HG02885 (cell line): ENCODE data around the gene JOSD1.

Source experiments
- ATAC-seq: cut with Tn5 transposase; IDR thresholded peaks from one replicate; pipeline ENCODE4 v1.9.1; 2021; ENCODE audit warnings: mild to moderate bottlenecking; ENCODE audit not compliant: unreplicated experiment, poor library complexity

Gene JOSD1

GRCh38 chr22:38733724-38734381 is 33.1 kb upstream of the JOSD1 start:
- ATAC-seq = no peak

DNA sequence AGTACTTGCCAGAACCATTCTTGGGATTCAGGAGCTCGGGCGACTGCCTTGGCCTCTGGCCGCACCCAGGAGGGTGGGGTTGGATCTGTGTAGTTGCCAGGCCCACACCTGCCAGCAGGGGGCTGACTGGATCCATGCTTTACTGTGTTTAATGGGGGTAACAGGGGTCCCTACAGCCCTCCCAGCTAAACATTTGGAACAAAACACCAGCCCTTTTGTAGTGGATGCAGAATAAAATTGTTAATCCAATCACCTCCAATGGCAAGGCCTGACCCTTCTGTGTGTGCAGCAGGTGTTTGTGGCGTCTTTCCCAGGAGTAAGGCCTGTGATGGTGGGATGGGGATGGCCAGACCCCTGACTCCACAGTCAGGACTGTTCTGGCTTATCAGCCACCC is 32.6 kb upstream of the JOSD1 start:
- ATAC-seq = no peak

GRCh38 chr22:38732251-38732815 is 31.6 kb upstream of the JOSD1 start:
- ATAC-seq = no peak

DNA sequence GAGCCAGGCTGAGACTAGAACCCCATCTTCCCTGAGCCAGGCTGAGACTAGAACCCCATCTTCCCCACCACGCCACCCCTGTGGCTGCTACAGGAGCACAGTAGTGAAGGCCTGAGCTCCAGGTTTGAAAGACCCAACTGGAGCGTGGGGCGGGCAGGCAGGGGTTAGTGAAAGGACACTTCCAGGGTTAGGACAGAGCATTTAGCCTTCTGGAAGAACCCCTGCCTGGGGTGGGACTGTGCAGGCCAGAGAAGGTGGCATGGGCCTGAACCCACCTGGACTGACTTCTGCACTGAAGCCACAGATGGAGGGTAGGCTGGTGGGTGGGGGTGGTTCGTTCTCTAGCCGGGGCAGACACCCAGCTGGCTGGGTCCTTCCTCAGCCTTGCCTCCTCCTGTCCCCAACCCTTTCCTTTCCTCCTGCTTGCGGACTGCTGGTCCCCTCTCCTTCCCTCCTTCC is 31.0 kb upstream of the JOSD1 start:
- no peak for ATAC-seq

- ATAC-seq = no peak
Measured at GRCh38 chr22:38730411-38730871, 29.7 kb upstream of the JOSD1 start.

DNA sequence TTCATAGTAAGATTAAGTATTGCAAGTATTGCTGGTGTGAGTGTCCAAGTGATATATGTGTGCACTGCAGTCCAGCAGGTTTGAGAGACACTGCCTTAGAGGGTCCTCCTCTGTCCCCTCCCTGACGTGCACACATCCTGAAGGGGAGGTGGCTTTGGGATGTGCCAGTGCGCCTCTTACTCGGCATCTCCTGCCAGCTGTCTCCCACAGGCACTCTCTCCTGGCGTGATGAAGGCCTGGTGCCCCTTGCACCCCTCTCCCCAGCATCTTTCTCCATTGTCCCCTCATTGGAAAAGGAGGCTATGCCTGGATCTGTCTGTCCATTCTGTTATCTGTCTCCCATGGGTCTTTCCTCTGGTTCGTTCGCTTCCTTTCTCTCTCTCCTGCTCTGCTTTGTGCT is 29.2 kb upstream of the JOSD1 start:
- no peak for ATAC-seq

- no peak for ATAC-seq
Measured at GRCh38 chr22:38728871-38729796, 28.4 kb upstream of the JOSD1 start.

- no peak for ATAC-seq
Measured at GRCh38 chr22:38727530-38728451, 27.0 kb upstream of the JOSD1 start.

GRCh38 chr22:38727123-38727522 is 26.4 kb upstream of the JOSD1 start:
- no peak for ATAC-seq

DNA sequence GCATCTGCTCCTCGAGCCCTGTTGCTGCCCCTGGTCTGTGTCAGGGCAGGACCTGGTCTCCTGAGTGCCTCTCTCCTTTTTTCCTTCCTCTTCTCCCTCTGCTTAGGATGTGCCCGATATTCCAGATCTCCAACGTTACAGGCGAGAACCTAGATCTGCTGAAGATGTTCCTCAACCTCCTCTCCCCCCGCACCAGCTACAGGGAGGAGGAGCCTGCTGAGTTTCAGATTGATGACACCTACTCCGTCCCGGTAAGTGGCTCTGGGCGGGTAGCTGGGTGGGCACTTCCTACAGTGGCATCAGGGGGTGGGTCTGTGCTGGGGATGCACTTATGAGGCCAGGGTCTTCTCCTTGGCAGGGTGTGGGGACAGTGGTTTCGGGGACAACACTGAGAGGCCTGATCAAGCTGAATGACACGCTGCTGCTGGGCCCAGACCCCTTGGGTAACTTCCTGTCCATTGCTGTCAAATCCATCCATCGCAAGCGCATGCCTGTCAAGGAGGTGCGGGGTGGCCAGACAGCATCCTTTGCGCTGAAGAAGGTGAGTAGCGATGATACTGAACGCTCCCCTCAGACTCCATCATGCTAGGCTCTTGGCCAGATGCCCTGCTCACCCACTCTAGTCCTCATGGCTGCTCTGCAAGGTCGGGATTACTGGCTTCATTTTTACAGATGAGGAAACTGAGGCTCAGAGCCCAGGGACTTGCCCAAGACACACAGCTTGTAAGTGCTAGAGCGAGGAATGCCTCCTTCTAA is 25.3 kb upstream of the JOSD1 start:
- ATAC-seq = no peak

DNA sequence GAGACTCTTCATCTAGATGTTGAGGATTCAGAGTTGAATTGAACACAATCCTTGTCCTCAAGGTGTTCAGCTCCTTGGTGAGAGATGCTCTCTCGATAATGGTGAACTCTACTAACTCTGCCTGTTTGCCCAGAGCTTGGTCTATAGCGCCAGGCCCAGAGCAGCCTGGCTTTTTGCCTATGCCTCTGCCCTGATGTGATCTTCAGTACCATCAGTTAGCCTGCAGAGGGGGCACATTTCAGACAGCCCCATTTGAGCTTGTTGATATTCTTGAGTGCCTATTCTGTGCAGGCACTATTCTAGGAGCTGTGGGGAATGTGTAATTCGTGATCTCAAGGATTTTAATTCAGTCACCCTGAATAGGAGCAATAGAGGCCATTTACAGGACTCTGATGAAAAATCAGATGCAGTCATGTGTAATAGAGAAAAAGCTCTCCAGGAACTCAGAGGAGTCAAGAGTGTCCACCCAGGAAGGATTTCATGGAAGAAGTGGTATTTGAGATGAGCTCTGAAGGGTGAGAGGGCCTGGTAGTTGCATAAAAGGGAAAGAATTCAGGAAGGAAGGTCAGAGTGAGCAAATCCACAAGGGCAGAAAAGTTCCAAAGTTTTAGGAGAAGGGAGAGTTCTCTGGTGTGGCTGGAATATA is 24.3 kb upstream of the JOSD1 start:
- ATAC-seq = no peak

DNA sequence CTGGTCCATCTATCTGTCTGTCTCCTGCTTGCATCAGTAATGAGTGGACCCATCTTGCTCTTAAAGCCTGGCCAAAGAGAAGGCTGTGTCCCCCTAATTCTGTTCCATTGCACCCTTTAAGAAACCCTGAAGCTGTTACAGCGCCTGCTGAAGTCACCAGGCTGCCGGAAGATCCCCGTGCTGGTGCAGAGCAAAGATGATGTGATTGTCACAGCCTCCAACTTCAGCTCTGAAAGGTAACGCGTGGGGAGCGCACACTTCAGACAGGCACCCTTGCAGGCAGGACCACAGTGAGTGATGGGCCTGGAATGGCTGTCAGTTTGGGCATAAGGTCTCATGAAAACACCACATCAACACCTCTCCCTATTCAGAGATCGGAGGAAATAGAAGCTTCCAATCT is 23.4 kb upstream of the JOSD1 start:
- ATAC-seq = no peak

GRCh38 chr22:38721551-38721950 is 20.8 kb upstream of the JOSD1 start:
- ATAC-seq = no peak

DNA sequence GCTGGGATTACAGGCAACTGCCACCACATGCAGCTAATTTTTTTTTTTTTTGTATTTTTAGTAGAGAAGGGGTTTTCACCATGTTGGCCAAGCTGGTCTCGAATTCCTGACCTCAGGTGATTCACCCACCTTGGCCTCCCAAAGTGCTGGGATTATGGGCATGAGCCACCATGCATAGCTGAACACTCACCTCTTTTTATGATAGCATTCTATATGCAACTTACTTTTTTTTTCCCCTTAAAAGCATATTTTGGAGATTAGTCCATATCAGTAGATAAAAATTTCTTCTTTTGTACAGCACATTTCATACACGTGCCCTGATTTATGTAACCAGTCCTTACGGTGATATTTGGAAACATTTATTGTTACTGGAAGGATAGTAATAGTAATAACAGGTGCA is 19.6 kb upstream of the JOSD1 start:
- no peak for ATAC-seq

DNA sequence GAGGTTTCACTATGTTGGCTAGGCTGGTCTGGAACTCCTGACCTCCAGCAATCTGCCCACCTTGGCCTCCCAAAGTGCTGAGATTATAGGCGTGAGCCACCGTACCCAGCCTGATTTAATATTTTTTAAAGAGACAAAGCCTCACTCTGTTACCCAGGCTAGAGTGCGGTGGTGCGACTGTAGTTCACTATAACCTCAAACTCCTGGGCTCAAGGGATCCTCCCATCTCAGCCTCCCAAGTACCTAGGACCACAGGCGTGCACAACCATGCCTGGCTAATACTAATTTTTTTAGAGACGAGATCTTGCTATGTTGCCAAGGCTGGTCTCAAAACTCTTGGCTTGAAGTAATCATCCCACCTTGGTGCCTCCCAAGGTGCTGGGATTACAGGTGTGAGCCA is 18.5 kb upstream of the JOSD1 start:
- no peak for ATAC-seq

DNA sequence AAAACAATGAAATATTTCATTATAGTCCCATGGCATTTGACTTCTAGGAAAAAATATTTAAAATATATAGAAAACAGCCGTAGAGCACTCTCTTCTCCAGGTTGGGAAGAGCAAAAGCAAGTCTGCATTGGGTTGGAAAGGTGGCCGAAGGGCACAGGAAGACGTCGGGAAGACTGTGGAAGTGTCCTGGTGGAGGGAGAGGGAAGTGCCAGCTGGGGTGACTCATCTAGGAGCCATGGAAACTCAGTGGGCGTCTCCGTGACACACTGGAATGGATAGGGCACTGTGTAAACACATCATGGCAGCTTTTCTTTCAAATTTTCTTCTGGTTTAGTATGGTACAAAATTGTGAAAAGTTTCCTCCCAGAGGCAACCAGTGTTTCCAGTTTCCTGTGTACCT is 17.7 kb upstream of the JOSD1 start:
- ATAC-seq = no peak

GRCh38 chr22:38717244-38717643 is 16.5 kb upstream of the JOSD1 start:
- ATAC-seq = no peak

DNA sequence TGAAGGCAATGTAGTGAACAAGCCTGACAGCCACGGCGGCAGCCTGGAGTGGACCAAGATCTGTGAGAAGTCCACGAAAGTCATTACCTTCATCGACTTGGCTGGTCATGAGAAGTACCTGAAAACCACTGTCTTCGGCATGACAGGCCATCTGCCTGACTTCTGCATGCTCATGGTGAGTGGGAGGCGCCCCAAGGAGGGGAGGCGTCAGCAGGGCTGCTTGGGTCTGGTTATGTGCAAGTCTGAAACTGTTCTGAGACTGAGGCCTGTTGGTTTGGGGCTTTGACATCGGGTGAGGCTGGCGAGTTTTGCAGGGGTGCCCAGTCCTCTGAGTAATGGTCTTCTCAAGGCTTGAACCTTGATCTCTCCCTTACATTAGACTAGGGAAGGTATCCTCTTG is 16.1 kb upstream of the JOSD1 start:
- ATAC-seq = no peak

- ATAC-seq = no peak
Measured at GRCh38 chr22:38716271-38716670, 15.5 kb upstream of the JOSD1 start.
